Body of pancreas (tissue), 4 donors: Measurements from ENCODE around the gene TAF3. TPM values are rescaled to one million over a fixed set of nuclear protein-coding genes. Genes with fewer than 3 reads are reported as not detected.

Experiments used
- ATAC-seq: fragments of 150-250 bp; one replicate; pipeline ENCODE4 v1.9.1; 2016
- DNase-seq, 4 donors: peaks; one replicate each; pipeline ENCODE4 v3.0.0-alpha.2; 2019
- H3K27ac ChIP-seq, 4 donors: fragments of 200-600 bp; sonication (generic); 1 replicate in 3 of 4; 2 replicates in 1 of 4; pipeline versions ENCODE4 v1.5.1 to v1.6.1; 2016 to 2019; ENCODE audit warnings: mild to moderate bottlenecking in 1 of 4, mixed read lengths in 1 of 4, moderate library complexity in 1 of 4
- H3K27me3 ChIP-seq, 2 donors: fragments of 200-600 bp; sonication (generic); one replicate each; pipeline ENCODE4 v1.6.0; 2016; ENCODE audit warnings: mild to moderate bottlenecking in 1 of 2
- H3K36me3 ChIP-seq, 2 donors: fragments of 200-600 bp; sonication (generic); replicated peaks in 1 of 2; 2 replicates each; pipeline ENCODE4 v1.5.1; 2016; ENCODE audit warnings: low read depth in 2 of 2; ENCODE audit not compliant: insufficient read depth in 1 of 2
- H3K4me1 ChIP-seq: fragments of 200-600 bp; sonication (generic); one replicate; pipeline ENCODE4 v1.6.0; 2016
- H3K4me3 ChIP-seq, 2 donors: fragments of 200-600 bp; sonication (generic); 1 replicate in 1 of 2; 2 replicates in 1 of 2; pipeline ENCODE4 v1.5.1; 2016 to 2019
- H3K9me3 ChIP-seq, 3 donors: fragments of 200-600 bp; sonication (generic); 1 replicate in 2 of 3; 2 replicates in 1 of 3; pipeline ENCODE4 v1.5.1; 2016
- POLR2A ChIP-seq, 3 donors: fragments of 450-650 bp; IDR thresholded peaks; one replicate each; pipeline ENCODE4 v1.6.1; 2016; ENCODE audit warnings: antibody characterized with exemption in 3 of 3, mild to moderate bottlenecking in 2 of 3
- WGBS, 2 donors: methylation state at CpG; one replicate each; pipeline ENCODE4 v1.1.5; 2017; 5-methylcytosine and 5-hydroxymethylcytosine counted together
- intact Hi-C: fragments of 100-400 bp; cut with DNase I; formaldehyde crosslinking; loops from one replicate; pipeline ENCODE4 v1.15.1; 2023
- total RNA-seq, 2 donors: library from RNA; depleted of rRNA; stranded (reverse); fragments of >200 nt; gene quantifications; one replicate each; pipeline ENCODE4 v1.1.0, GENCODE V29; 2016
- TF ChIP-seq, protein P1 (sequence below), 7 experiments: fragments of 450-650 bp in 4 of 7; fragments of 200-600 bp in 3 of 7; sonication (generic) in 3 of 7; IDR thresholded peaks; one replicate each; pipeline ENCODE4 v1.5.1; 2016 to 2019; ENCODE audit warnings: antibody characterized with exemption in 7 of 7

TAF3 gene
- total RNA-seq, 2 donors from 2014 or later, result 6.0 to 12.9 TPM

DNA sequence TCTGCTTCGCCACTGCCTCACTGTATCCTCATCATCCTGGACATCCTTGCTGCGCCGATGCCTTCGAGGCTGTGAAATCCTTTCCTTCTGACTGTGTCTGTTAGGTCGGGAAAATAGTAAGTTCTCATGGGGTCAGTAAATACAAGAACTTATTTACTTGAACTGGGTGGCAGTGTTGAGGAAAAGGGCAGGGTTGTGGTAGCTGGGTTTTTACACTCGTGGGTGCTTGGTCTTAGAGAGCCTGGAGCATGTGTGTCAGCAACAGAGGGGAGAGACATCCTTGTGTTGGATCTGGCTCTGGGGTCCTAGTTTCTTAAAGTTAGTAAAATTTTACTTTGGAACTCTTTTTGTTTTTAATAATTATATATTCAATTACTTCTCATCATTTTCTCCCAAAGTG lies 123.3 kb downstream of the TAF3 start:
- no peak for TF ChIP-seq POLR2A (IDR thresholded peaks at IDR 0.05)
- TF ChIP-seq, protein P1, sequence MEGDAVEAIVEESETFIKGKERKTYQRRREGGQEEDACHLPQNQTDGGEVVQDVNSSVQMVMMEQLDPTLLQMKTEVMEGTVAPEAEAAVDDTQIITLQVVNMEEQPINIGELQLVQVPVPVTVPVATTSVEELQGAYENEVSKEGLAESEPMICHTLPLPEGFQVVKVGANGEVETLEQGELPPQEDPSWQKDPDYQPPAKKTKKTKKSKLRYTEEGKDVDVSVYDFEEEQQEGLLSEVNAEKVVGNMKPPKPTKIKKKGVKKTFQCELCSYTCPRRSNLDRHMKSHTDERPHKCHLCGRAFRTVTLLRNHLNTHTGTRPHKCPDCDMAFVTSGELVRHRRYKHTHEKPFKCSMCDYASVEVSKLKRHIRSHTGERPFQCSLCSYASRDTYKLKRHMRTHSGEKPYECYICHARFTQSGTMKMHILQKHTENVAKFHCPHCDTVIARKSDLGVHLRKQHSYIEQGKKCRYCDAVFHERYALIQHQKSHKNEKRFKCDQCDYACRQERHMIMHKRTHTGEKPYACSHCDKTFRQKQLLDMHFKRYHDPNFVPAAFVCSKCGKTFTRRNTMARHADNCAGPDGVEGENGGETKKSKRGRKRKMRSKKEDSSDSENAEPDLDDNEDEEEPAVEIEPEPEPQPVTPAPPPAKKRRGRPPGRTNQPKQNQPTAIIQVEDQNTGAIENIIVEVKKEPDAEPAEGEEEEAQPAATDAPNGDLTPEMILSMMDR (IDR thresholded peaks at IDR 0.05), result no peak
- Histone ChIP-seq H3K4me1 (no peaks in the 10 kb centered on the region), H3K9me3 (no peaks in the 10 kb centered on the region), H3K27me3 (no peaks in the 10 kb centered on the region), H3K27ac (no peak overlapping the region), H3K36me3 (no peaks in the 10 kb centered on the region), H3K4me3 (no peak overlapping the region)
- intact Hi-C loops, result no loop called here
- WGBS, 2 donors, result 80 to 85% methylated on average over 6 of the region's 6 CpGs
- DNase-seq (no peak), ATAC-seq (no peak)

DNA sequence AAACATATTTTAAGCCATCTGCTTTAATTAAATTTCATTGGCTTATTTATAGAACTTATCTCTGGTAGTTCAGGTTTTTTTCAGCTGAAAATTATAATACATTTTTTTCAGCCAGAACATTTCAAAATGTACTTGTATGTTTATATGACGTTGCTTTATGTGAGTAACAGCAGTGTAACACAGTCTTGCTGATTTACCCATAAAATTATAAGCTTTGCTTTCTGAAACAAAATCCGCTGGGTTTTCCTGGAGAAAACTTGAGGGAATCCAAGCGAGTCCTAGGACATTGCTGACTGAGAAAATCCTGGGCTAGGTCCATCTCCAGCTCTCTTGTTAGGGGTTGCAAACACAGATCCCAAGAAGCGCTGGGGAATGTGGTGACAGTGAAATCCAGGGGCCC lies 124.0 kb downstream of the TAF3 start:
- Histone ChIP-seq H3K4me1 (no peaks in the 10 kb centered on the region), H3K9me3 (no peaks in the 10 kb centered on the region), H3K36me3 (no peaks in the 10 kb centered on the region), H3K27ac (no peak overlapping the region), H3K27me3 (no peaks in the 10 kb centered on the region), H3K4me3 (no peak overlapping the region)
- no peak for TF ChIP-seq POLR2A (IDR thresholded peaks at IDR 0.05)
- TF ChIP-seq, protein P1 (IDR thresholded peaks at IDR 0.05), result no peak
- DNase-seq (no peak), ATAC-seq (no peak)
- intact Hi-C loops, result no loop called here
- WGBS, 2 donors, result 87 to 92% methylated on average over 4 of the region's 4 CpGs

DNA sequence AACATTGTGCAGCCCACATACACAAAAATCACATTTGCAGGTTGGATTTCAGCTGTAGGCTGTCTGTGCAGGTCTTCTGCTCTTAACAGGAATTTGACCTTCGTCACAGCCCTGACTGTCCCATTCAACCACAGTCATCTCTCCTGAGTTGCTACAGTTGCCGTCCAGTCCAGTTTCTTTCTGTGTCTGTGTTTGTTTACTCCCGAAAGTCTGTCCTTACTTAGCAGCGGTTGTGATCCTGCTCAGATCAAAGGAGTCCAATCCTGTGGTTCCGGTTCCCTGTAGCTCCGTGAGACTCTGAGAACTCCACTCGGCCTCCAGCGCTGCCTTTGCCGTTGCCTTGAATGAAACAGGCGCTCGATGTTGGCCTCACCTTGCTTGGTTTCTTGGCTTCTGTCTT lies 124.6 kb downstream of the TAF3 start:
- intact Hi-C loops, result no loop called here
- no peak for ATAC-seq
- Histone ChIP-seq H3K36me3 (no peaks in the 10 kb centered on the region), H3K27me3 (no peaks in the 10 kb centered on the region), H3K9me3 (no peaks in the 10 kb centered on the region), H3K4me1 (no peaks in the 10 kb centered on the region), H3K4me3 (no peak overlapping the region), H3K27ac (no peak overlapping the region)
- DNase-seq, result no peak
- TF ChIP-seq, protein P1 (IDR thresholded peaks at IDR 0.05), result no peak
- TF ChIP-seq POLR2A (IDR thresholded peaks at IDR 0.05), result no peak
- 94 to 98% methylated on average over 11 of the region's 11 CpGs for WGBS, 2 donors

DNA sequence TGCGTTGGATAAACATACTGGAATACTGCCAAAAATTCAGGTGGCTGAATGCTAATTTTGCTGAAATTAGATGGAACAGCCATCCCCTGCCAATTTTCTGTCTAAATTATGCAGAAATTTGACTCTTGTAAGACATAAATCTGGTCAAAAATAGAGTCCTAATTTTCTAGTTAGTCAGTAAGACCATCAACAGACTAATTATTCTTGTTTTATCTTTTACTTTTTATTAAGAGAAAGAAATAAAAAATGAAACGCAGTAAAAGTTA lies 125.8 kb downstream of the TAF3 start:
- Histone ChIP-seq H3K27me3 (no peaks in the 10 kb centered on the region), H3K9me3 (no peaks in the 10 kb centered on the region), H3K4me1 (no peaks in the 10 kb centered on the region), H3K36me3 (no peaks in the 10 kb centered on the region), H3K4me3 (no peak overlapping the region), H3K27ac (no peak overlapping the region)
- ATAC-seq (no peak), DNase-seq (no peak)
- intact Hi-C loops, result no loop called here
- TF ChIP-seq, protein P1 (IDR thresholded peaks at IDR 0.05), result no peak
- TF ChIP-seq POLR2A (IDR thresholded peaks at IDR 0.05), result no peak
- WGBS, 2 donors, result 53 to 62% methylated on average over 2 of the region's 2 CpGs

DNA sequence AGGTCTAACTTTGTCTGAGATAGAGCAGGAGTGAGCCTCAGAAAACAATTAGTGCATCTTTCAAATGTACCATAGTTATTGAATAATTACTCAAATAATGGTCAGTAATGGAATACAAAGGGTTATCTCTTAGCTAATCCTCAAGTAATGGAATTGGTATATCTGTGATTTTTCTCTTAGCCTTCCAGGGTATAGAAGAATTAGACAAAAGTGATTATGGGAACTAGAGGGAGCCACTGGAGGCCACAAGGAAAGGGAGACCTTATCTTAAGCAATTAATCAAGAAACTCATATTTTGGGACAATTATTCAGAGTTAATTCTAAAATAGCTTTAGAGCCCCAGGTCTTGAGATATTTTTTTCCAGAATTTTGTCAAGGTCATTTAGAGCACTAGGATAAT lies 126.2 kb downstream of the TAF3 start:
- TF ChIP-seq POLR2A (IDR thresholded peaks at IDR 0.05), result no peak
- TF ChIP-seq, protein P1 (IDR thresholded peaks at IDR 0.05), result no peak
- intact Hi-C loops, result no loop called here
- ATAC-seq (no peak), DNase-seq (no peak)
- Histone ChIP-seq H3K36me3 (no peaks in the 10 kb centered on the region), H3K27ac (no peak overlapping the region), H3K27me3 (no peaks in the 10 kb centered on the region), H3K4me3 (no peak overlapping the region), H3K4me1 (no peaks in the 10 kb centered on the region), H3K9me3 (no peaks in the 10 kb centered on the region)
